GM19043 (cell line): ENCODE results near the gene OTX2.

Source experiments
- ATAC-seq: cut with Tn5 transposase; IDR thresholded peaks from one replicate; pipeline ENCODE4 v1.9.1; 2021; ENCODE audit warnings: low read depth; ENCODE audit not compliant: unreplicated experiment

Gene OTX2

GRCh38 chr14:56810147-56810719 is at the start of gene OTX2:
Gene OTX2, minus strand, starts transcription at chr14:56810479. Its CDS starts 5,023 bp downstream, at chr14:56805456.
- no peak for ATAC-seq

- no peak for ATAC-seq
Observed at GRCh38 chr14:56858422-56858821, 48.1 kb upstream of the OTX2 start.

- ATAC-seq = no peak
Observed at GRCh38 chr14:56857216-56857615, 46.9 kb upstream of the OTX2 start.

- no peak for ATAC-seq
Observed at GRCh38 chr14:56855891-56856461, 45.7 kb upstream of the OTX2 start.

GRCh38 chr14:56854325-56854724 is 44.0 kb upstream of the OTX2 start:
- ATAC-seq = no peak

- ATAC-seq = no peak
Observed at GRCh38 chr14:56846970-56847930, 37.0 kb upstream of the OTX2 start.

GRCh38 chr14:56844406-56845002 is 34.2 kb upstream of the OTX2 start:
- ATAC-seq = no peak

- ATAC-seq = no peak
Observed at GRCh38 chr14:56841611-56842010, 31.3 kb upstream of the OTX2 start.

- ATAC-seq = no peak
Observed at GRCh38 chr14:56840221-56840620, 29.9 kb upstream of the OTX2 start.

- ATAC-seq = no peak
Observed at GRCh38 chr14:56829151-56829550, 18.9 kb upstream of the OTX2 start.

- ATAC-seq = no peak
Observed at GRCh38 chr14:56826214-56826613, 15.9 kb upstream of the OTX2 start.

GRCh38 chr14:56821805-56822610 is 11.7 kb upstream of the OTX2 start:
- ATAC-seq = no peak

GRCh38 chr14:56821177-56821576 is 10.9 kb upstream of the OTX2 start:
- ATAC-seq = no peak

GRCh38 chr14:56817396-56817921 is 7.2 kb upstream of the OTX2 start:
- no peak for ATAC-seq

GRCh38 chr14:56816574-56817391 is 6.5 kb upstream of the OTX2 start:
- ATAC-seq = no peak

GRCh38 chr14:56815745-56816144 is 5.5 kb upstream of the OTX2 start:
- no peak for ATAC-seq

- ATAC-seq = no peak
Observed at GRCh38 chr14:56814969-56815700, 4.9 kb upstream of the OTX2 start.

- ATAC-seq = no peak
Observed at GRCh38 chr14:56814519-56814959, 4.3 kb upstream of the OTX2 start.

- no peak for ATAC-seq
Observed at GRCh38 chr14:56813143-56813551, 2.9 kb upstream of the OTX2 start.
